Measurements from ENCODE around the gene EME2.
A peak's percentile ranks its signal among the peaks of the same experiment; 100 is the strongest.

EME2 gene

DNA sequence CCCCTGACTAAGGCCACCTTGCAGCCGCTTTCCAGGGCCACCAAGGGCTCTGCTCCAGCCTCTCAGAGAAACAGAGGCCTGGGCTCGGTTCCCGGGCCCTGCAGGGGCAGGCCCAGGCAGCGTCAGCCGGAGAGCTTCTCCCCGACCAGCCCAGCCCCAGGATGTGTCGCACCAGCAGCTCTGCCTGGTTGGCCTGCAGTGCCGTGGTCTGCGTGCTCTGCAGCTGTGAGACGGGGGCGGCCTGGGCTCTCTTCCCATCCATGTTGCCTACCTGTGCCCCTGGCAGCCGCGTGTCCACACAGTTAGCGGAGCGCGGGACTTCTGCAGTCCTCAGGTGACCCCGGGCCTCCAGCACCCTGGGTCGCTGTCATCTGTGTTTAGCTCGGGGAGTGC, 16.1 kb downstream of the EME2 start:
- H3K4me3 ChIP-seq (ENCODE audit: low read length) = no peak overlapping the region
- TF ChIP-seq, protein P1, sequence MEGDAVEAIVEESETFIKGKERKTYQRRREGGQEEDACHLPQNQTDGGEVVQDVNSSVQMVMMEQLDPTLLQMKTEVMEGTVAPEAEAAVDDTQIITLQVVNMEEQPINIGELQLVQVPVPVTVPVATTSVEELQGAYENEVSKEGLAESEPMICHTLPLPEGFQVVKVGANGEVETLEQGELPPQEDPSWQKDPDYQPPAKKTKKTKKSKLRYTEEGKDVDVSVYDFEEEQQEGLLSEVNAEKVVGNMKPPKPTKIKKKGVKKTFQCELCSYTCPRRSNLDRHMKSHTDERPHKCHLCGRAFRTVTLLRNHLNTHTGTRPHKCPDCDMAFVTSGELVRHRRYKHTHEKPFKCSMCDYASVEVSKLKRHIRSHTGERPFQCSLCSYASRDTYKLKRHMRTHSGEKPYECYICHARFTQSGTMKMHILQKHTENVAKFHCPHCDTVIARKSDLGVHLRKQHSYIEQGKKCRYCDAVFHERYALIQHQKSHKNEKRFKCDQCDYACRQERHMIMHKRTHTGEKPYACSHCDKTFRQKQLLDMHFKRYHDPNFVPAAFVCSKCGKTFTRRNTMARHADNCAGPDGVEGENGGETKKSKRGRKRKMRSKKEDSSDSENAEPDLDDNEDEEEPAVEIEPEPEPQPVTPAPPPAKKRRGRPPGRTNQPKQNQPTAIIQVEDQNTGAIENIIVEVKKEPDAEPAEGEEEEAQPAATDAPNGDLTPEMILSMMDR (IDR thresholded peaks at IDR 0.05; ENCODE audit: insufficient read depth, low read depth, low read length, missing control alignments) = no peak
- DNase-seq (ENCODE audit: low read depth) = peak; percentile 44

DNA sequence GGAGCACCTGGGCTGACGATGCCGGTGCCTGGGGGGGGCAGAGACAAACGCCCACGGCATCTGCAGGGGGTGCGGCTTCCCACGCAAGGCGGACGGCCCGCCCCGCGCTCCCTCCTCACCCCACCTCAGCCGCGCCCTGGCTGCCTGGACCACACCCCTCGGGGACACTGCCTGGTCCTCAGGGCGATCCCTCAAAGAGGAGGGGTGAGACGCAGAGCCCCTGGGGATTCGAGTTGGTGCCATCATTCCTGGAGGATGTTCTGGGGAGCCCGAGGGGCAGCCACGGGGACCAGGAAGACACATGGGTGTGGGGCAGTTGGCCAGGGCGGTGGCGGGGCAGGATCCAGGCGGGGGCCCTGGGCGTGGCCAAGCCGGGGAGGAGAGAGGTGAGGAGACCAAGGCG, 17.0 kb downstream of the EME2 start:
- DNase-seq (ENCODE audit: low read depth) = no peak
- TF ChIP-seq, protein P1 (IDR thresholded peaks at IDR 0.05; ENCODE audit: insufficient read depth, low read depth, low read length, missing control alignments) = no peak

DNA sequence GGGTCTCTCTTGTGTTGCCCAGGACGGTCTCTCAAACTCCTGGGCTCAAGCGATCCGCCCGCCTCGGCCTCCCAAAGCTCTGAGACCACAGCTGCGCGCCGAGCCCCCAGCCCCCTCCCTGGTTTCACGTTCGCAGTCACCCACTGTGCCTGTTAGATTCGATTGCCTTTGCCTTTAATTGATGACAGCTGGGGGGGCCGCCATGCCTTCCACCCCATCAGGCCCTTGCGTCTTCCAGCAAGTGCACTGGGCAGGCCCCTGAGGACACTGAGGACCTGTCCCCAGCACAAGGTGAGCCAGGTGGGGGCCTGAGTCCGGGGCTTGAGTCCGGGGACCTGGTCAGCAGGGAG, 17.6 kb downstream of the EME2 start:
- no peak overlapping the region for H3K4me3 ChIP-seq (ENCODE audit: low read length)
- DNase-seq (ENCODE audit: low read depth) = no peak
- TF ChIP-seq, protein P1 (IDR thresholded peaks at IDR 0.05; ENCODE audit: insufficient read depth, low read depth, low read length, missing control alignments) = no peak

More for the DNA sequence above, 17.0 kb downstream of the EME2 start:
- H3K4me3 ChIP-seq (ENCODE audit: low read length) = no peak overlapping the region

DNA sequence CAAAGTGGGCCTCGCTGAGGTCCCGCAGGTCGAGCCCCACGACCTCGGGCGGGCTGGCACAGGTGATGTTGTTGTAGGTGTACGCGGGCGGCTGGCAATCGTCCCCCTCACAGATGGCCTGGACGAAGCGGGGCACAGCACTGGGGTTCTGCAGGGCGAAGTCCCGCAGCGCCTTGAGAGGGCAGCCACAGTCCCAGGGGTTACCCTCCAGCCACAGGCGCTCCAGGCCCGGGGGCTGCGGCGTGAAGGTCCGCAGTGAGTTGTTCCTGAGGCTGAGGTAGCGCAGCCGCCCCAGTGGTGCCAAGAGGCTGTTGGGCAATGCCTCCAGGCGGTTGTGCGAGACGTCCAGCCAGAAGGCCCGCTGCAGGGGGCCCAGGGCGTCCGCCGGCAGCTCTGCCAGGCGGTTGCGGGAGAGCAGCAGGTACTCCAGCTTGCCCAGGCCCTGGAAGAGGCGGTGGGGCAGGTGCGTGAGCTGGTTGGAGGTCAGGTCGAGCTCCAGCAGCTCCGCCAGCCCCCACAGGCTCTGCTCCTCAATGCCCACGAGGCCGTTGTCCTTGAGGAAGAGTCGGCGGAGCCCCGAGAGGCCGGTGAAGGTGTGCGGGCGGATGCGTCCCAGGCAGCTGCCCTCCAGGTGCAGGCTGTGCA, 18.1 kb downstream of the EME2 start:
- H3K4me3 ChIP-seq (ENCODE audit: low read length) = no peak overlapping the region
- TF ChIP-seq, protein P1 (IDR thresholded peaks at IDR 0.05; ENCODE audit: insufficient read depth, low read depth, low read length, missing control alignments) = no peak
- DNase-seq (ENCODE audit: low read depth) = no peak

DNA sequence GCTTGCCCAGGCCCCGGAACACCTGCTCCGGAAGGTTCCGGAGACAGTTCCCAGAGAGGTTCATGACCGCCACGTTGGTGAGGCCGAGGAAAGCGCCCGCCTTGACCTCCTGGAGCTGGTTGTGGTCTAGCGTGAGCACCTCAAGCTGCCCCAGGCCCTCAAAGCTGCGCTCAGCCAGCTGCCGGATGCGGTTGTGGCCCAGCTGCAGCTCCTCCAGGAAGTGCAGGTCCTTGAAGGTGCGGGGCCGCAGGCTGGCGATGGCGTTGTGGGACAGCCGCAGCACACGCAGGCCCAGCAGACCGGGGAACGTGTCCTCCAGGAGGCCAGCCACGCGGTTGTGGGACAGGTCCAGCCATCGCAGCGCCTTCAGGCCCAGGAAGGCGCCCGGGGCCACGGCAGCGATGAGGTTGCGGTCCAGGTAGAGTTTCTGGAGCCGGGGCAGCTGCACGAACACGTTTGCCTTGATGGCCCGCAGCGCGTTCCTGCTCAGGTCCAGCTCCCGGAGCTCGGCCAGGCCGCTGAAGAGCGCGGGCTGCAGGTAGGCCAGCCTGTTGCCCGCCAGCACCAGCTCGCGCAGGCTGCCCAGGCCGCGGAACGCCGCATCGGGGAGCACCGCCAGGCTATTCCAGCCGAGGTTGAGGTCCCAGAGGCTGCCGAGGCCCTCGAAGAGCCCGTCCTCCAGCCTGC, 18.8 kb downstream of the EME2 start:
- no peak for DNase-seq (ENCODE audit: low read depth)
- TF ChIP-seq, protein P1 (IDR thresholded peaks at IDR 0.05; ENCODE audit: insufficient read depth, low read depth, low read length, missing control alignments) = no peak
- H3K4me3 ChIP-seq (ENCODE audit: low read length) = no peak overlapping the region

DNA sequence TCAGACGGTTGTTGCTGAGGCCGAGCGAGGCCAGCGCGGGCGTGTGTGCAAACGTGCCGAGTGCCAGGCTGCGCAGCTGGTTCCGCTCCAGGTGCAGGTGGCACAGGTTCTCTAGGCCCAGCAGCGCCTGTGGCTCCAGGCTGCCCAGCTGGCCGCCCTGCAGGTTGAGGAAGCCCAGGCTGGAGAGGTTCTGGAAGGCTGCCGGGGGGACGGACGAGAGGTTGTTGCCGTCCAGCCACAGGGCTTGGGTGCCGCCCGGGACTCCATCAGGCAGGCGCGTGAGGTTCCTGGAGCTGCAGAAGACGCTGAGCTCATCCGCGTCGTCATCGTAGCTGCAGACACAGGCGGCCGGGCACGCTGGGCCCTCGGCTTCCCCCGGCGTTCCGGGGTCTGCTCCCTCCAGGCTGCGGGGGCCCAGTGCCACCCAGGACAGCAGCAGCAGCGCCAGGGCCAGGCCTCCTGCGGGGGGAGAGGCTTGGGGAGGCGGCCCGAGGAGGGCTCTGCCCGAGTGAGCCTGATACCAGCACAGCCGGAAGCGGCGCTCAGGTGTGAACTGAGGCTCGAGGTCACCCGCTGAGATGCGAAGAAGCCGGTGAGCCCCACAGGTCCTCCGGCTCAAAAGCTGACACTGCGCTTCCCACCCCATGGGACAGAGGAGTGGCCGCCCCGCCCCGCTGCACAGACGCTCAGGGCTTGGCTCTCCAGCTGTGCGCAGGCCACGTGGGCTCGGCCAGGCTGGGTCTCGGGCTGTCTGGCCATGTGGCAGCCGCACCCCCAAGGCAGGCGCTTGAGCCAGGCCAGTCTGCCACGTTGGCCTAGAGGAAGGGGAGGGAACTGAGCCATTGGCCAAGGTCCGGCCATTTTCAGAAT, 19.6 kb downstream of the EME2 start:
- TF ChIP-seq, protein P1 (IDR thresholded peaks at IDR 0.05; ENCODE audit: insufficient read depth, low read depth, low read length, missing control alignments) = no peak
- H3K4me3 ChIP-seq (ENCODE audit: low read length) = no peak overlapping the region
- DNase-seq (ENCODE audit: low read depth) = no peak
